HCT116 (cell line): ENCODE data around the gene RBMS1. TPM values are rescaled to one million over a fixed set of nuclear protein-coding genes. Genes with fewer than 3 reads are reported as not detected.

Experiments used
- ATAC-seq: fragments of 200-7000 bp; cut with Tn5 transposase; 2 replicates; pipeline ENCODE4 v1.9.1; 2020; ENCODE audit warnings: mild to moderate bottlenecking, moderate library complexity
- BruUV-seq: library from RNA; stranded (reverse); fragments of 400-500 nt; replicated peaks from 2 replicates; lab custom pipeline; 2021; lab: Mats Ljungman, UMichigan
- CTCF ChIA-PET: fragments of 300-600 bp; sonication (Branson Sonifier 250); formaldehyde crosslinking; loops from one replicate; lab custom pipeline; 2021; ENCODE audit warnings: antibody characterized with exemption; lab: Charles Lee
- POLR2A ChIA-PET: fragments of 300-600, 350-600 bp; sonication (Branson Sonifier 250); formaldehyde crosslinking; loops from one replicate; lab custom pipeline; 2021; ENCODE audit warnings: antibody characterized with exemption; lab: Charles Lee
- RAD21 ChIA-PET, 2 experiments: fragments of 300-600 bp; sonication (Branson Sonifier 250); formaldehyde crosslinking; loops; one replicate each; lab custom pipeline; 2023; ENCODE audit warnings: low total read pairs in 2 of 2; ENCODE audit not compliant: uncharacterized antibody in 2 of 2, unreplicated experiment in 2 of 2, low non-redundant PET in 1 of 2; lab: Charles Lee
- DNase-seq: peaks from one replicate; pipeline ENCODE4 v3.0.0-alpha.2; 2010; ENCODE audit warnings: low read depth, low spot score
- H2AFZ ChIP-seq: fragments of 200-600 bp; shearing (Covaris generic), sonication (generic); 2 replicates; pipeline ENCODE4 v1.6.1; 2017; ENCODE audit warnings: low read depth, mixed run types, mixed read lengths, antibody characterized with exemption, low read length; ENCODE audit not compliant: poor library complexity, severe bottlenecking
- H3K27ac ChIP-seq: 2 replicates; pipeline ENCODE4 v1.5.1; 2012; ENCODE audit warnings: low read depth, low read length
- H3K27me3 ChIP-seq: fragments of 200-600 bp; sonication (generic); 2 replicates; pipeline ENCODE4 v1.6.1; 2016; ENCODE audit warnings: mixed run types, low read length, mixed read lengths; ENCODE audit not compliant: insufficient read depth
- H3K36me3 ChIP-seq, 2 experiments: fragments of 200-500 bp in 1 of 2; fragments of 200-600 bp in 1 of 2; sonication (Bioruptor generic) in 1 of 2; sonication (generic) in 1 of 2; 2 replicates each; pipeline versions ENCODE4 v1.5.1 to v1.6.1; 2014 to 2016; ENCODE audit warnings: low read length in 2 of 2, inconsistent platforms in 1 of 2, mixed read lengths in 1 of 2, mixed run types in 1 of 2; ENCODE audit not compliant: insufficient read depth in 2 of 2, control insufficient read depth in 1 of 2
- H3K4me1 ChIP-seq, 2 experiments: fragments of 200-600 bp in 1 of 2; sonication (generic) in 1 of 2; 2 replicates each; pipeline versions ENCODE4 v1.5.1 to v1.6.1; 2012 to 2017; ENCODE audit warnings: low read length in 2 of 2, inconsistent platforms in 1 of 2, mild to moderate bottlenecking in 1 of 2, mixed read lengths in 1 of 2, mixed run types in 1 of 2, moderate library complexity in 1 of 2; ENCODE audit not compliant: insufficient read depth in 2 of 2, control insufficient read depth in 1 of 2
- H3K4me2 ChIP-seq: fragments of 200-600 bp; sonication (generic); 2 replicates; pipeline ENCODE4 v1.6.1; 2017; ENCODE audit warnings: mixed run types, low read length, mixed read lengths
- H3K4me3 ChIP-seq, 2 experiments: fragments of 200-600 bp in 1 of 2; sonication (generic) in 1 of 2; replicated peaks in 1 of 2; 2 replicates each; pipeline ENCODE4 v1.5.1; 2011 to 2016; ENCODE audit warnings: low read length in 2 of 2, control low read depth in 1 of 2, low read depth in 1 of 2, mild to moderate bottlenecking in 1 of 2, mixed read lengths in 1 of 2, mixed run types in 1 of 2
- H3K79me2 ChIP-seq: fragments of 200-600 bp; sonication (generic); 2 replicates; pipeline ENCODE4 v1.6.1; 2017; ENCODE audit warnings: mild to moderate bottlenecking, mixed run types, low read length, moderate library complexity, mixed read lengths; ENCODE audit not compliant: insufficient read depth
- H3K9ac ChIP-seq: fragments of 200-600 bp; sonication (generic); 2 replicates; pipeline ENCODE4 v1.6.1; 2016; ENCODE audit warnings: low read length, mixed read lengths
- H3K9me2 ChIP-seq: fragments of 200-600 bp; sonication (generic), shearing (Covaris generic); 2 replicates; pipeline ENCODE4 v1.6.1; 2017; ENCODE audit warnings: mixed run types, mild to moderate bottlenecking, moderate library complexity; ENCODE audit not compliant: insufficient read depth
- H3K9me3 ChIP-seq, 2 experiments: fragments of 200-500 bp in 1 of 2; fragments of 200-600 bp in 1 of 2; sonication (Bioruptor generic) in 1 of 2; sonication (generic) in 1 of 2; 2 replicates each; pipeline ENCODE4 v1.6.1; 2014 to 2017; ENCODE audit warnings: low read length in 2 of 2, mixed read lengths in 2 of 2, inconsistent platforms in 1 of 2, low read depth in 1 of 2, mild to moderate bottlenecking in 1 of 2, mixed run types in 1 of 2, moderate library complexity in 1 of 2; ENCODE audit not compliant: control insufficient read depth in 1 of 2, insufficient read depth in 1 of 2
- H4K20me1 ChIP-seq: fragments of 200-600 bp; sonication (generic), shearing (Covaris generic); 2 replicates; pipeline ENCODE4 v1.6.1; 2017; ENCODE audit warnings: mixed run types, mild to moderate bottlenecking, moderate library complexity; ENCODE audit not compliant: insufficient read depth
- ATF3 ChIP-seq: IDR thresholded peaks from 2 replicates; pipeline ENCODE4 v1.6.1; 2012
- CTCF ChIP-seq, 3 experiments: fragments of 200-600 bp in 1 of 3; sonication (generic) in 1 of 3; IDR thresholded peaks in 2 of 3; conservative IDR thresholded peaks in 1 of 3; 2 replicates each; pipeline ENCODE4 v1.5.1; 2012 to 2017; ENCODE audit warnings: low read depth in 2 of 3, low read length in 2 of 3, antibody characterized with exemption in 1 of 3, borderline replicate concordance in 1 of 3, control low read depth in 1 of 3, mild to moderate bottlenecking in 1 of 3, mixed read lengths in 1 of 3, mixed run types in 1 of 3, moderate library complexity in 1 of 3; ENCODE audit not compliant: insufficient read depth in 1 of 3
- EGR1 ChIP-seq: IDR thresholded peaks from 2 replicates; pipeline ENCODE4 v1.6.1; 2012; ENCODE audit warnings: low read depth
- ELF1 ChIP-seq: IDR thresholded peaks from 2 replicates; pipeline ENCODE4 v1.6.1; 2012; ENCODE audit warnings: low read depth, borderline replicate concordance
- EZH2 ChIP-seq: fragments of 200-600 bp; sonication (generic); IDR thresholded peaks from 2 replicates; pipeline ENCODE4 v1.6.1; 2017; ENCODE audit warnings: antibody characterized with exemption, mixed run types
- EZH2phosphoT487 ChIP-seq: fragments of 200-600 bp; IDR thresholded peaks from 2 replicates; pipeline ENCODE4 v1.6.1; 2018; ENCODE audit warnings: antibody characterized with exemption, borderline replicate concordance
- FOSL1 ChIP-seq: IDR thresholded peaks from 2 replicates; pipeline ENCODE4 v1.6.1; 2012; ENCODE audit warnings: low read depth
- JUND ChIP-seq: IDR thresholded peaks from 2 replicates; pipeline ENCODE4 v1.6.1; 2012
- MAX ChIP-seq: IDR thresholded peaks from 2 replicates; pipeline ENCODE4 v1.6.1; 2012
- POLR2A ChIP-seq: IDR thresholded peaks from 2 replicates; pipeline ENCODE4 v1.7.0; 2011; ENCODE audit warnings: borderline replicate concordance; ENCODE audit not compliant: insufficient read depth, insufficient read length; ENCODE audit errors: extremely low read depth
- POLR2AphosphoS5 ChIP-seq: IDR thresholded peaks from 2 replicates; pipeline ENCODE4 v1.6.1; 2011; ENCODE audit warnings: mild to moderate bottlenecking, low read depth, low read length, moderate library complexity
- RAD21 ChIP-seq: IDR thresholded peaks from 2 replicates; pipeline ENCODE4 v1.6.1; 2012; ENCODE audit warnings: low read depth, mild to moderate bottlenecking
- SP1 ChIP-seq: IDR thresholded peaks from 2 replicates; pipeline ENCODE4 v1.6.1; 2012; ENCODE audit warnings: low read depth
- SRF ChIP-seq: IDR thresholded peaks from 2 replicates; pipeline ENCODE4 v1.6.1; 2012; ENCODE audit warnings: low read depth
- TCF7L2 ChIP-seq: IDR thresholded peaks from 2 replicates; pipeline ENCODE4 v1.7.0; 2011; ENCODE audit warnings: borderline replicate concordance, inconsistent platforms; ENCODE audit not compliant: insufficient read depth, insufficient read length; ENCODE audit errors: extremely low read depth
- YY1 ChIP-seq: IDR thresholded peaks from 2 replicates; pipeline ENCODE4 v1.6.1; 2011; ENCODE audit warnings: low read length, low read depth, moderate library complexity, mild to moderate bottlenecking; ENCODE audit not compliant: insufficient replicate concordance; ENCODE audit errors: extremely low read depth
- ZFX ChIP-seq: fragments of 450-650 bp; IDR thresholded peaks from 2 replicates; pipeline ENCODE4 v1.6.1; 2017
- ZNF274 ChIP-seq: fragments of 200-500 bp; sonication (Bioruptor generic); IDR thresholded peaks from 2 replicates; pipeline ENCODE4 v1.6.1; 2014; ENCODE audit warnings: mild to moderate bottlenecking, low read depth, low read length, inconsistent platforms
- intact Hi-C: fragments of 100-400 bp; cut with micrococcal nuclease; formaldehyde crosslinking; loops from 2 replicates; pipeline ENCODE4 v1.10.0; 2022
- total RNA-seq: library from RNA; stranded (reverse); gene quantifications from one replicate; pipeline ENCODE4 v1.2.1, GENCODE V29; 2021; ENCODE audit not compliant: unreplicated experiment
- TF ChIP-seq, protein P1 (sequence below): IDR thresholded peaks from 2 replicates; pipeline ENCODE4 v1.6.1; 2011; ENCODE audit warnings: mild to moderate bottlenecking, low read length, moderate library complexity; ENCODE audit not compliant: insufficient replicate concordance; ENCODE audit errors: extremely low read depth
- TF ChIP-seq, protein P2 (sequence below): IDR thresholded peaks from 2 replicates; pipeline ENCODE4 v1.6.1; 2012; ENCODE audit warnings: low read depth

Gene RBMS1
- total RNA-seq, 1 experiment from 2014 or later = 17.6 TPM

- H2AFZ ChIP-seq = no peak overlapping the region
- no peak overlapping the region for H3K9ac ChIP-seq
- H3K4me3 ChIP-seq = no peak overlapping the region
- no peak overlapping the region for H3K4me2 ChIP-seq
- DNase-seq (no peak), ATAC-seq (no peak)
- no peaks in the 10 kb centered on the region for H3K4me1 ChIP-seq
- intact Hi-C loops = no loop called here
- H3K79me2 ChIP-seq = no peaks in the 10 kb centered on the region
- no peaks in the 10 kb centered on the region for H3K27me3 ChIP-seq
- TF ChIP-seq POLR2A (no peak), EGR1 (no peak), TCF7L2 (no peak), EZH2phosphoT487 (no peak), POLR2AphosphoS5 (no peak), SP1 (no peak), JUND (no peak), MAX (no peak), ATF3 (no peak), RAD21 (no peak), FOSL1 (no peak), ZNF274 (no peak), EZH2 (no peak), ZFX (no peak), YY1 (no peak), SRF (no peak), ELF1 (no peak), CTCF (IDR thresholded peaks at IDR 0.05 in 2 of 3, conservative IDR thresholded peaks at IDR 0.05 in 1 of 3; ENCODE audit: borderline replicate concordance in 1 of 3, insufficient read depth in 1 of 3, low read depth in 2 of 3, low read length in 2 of 3) (no peak)
- TF ChIP-seq, protein P1, sequence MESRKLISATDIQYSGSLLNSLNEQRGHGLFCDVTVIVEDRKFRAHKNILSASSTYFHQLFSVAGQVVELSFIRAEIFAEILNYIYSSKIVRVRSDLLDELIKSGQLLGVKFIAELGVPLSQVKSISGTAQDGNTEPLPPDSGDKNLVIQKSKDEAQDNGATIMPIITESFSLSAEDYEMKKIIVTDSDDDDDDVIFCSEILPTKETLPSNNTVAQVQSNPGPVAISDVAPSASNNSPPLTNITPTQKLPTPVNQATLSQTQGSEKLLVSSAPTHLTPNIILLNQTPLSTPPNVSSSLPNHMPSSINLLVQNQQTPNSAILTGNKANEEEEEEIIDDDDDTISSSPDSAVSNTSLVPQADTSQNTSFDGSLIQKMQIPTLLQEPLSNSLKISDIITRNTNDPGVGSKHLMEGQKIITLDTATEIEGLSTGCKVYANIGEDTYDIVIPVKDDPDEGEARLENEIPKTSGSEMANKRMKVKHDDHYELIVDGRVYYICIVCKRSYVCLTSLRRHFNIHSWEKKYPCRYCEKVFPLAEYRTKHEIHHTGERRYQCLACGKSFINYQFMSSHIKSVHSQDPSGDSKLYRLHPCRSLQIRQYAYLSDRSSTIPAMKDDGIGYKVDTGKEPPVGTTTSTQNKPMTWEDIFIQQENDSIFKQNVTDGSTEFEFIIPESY = no peak
- TF ChIP-seq, protein P2, sequence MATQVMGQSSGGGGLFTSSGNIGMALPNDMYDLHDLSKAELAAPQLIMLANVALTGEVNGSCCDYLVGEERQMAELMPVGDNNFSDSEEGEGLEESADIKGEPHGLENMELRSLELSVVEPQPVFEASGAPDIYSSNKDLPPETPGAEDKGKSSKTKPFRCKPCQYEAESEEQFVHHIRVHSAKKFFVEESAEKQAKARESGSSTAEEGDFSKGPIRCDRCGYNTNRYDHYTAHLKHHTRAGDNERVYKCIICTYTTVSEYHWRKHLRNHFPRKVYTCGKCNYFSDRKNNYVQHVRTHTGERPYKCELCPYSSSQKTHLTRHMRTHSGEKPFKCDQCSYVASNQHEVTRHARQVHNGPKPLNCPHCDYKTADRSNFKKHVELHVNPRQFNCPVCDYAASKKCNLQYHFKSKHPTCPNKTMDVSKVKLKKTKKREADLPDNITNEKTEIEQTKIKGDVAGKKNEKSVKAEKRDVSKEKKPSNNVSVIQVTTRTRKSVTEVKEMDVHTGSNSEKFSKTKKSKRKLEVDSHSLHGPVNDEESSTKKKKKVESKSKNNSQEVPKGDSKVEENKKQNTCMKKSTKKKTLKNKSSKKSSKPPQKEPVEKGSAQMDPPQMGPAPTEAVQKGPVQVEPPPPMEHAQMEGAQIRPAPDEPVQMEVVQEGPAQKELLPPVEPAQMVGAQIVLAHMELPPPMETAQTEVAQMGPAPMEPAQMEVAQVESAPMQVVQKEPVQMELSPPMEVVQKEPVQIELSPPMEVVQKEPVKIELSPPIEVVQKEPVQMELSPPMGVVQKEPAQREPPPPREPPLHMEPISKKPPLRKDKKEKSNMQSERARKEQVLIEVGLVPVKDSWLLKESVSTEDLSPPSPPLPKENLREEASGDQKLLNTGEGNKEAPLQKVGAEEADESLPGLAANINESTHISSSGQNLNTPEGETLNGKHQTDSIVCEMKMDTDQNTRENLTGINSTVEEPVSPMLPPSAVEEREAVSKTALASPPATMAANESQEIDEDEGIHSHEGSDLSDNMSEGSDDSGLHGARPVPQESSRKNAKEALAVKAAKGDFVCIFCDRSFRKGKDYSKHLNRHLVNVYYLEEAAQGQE = no peak
- H4K20me1 ChIP-seq = no peaks in the 10 kb centered on the region
- no peak overlapping the region for H3K27ac ChIP-seq
- H3K9me3 ChIP-seq = no peaks in the 10 kb centered on the region
- H3K9me2 ChIP-seq = no peaks in the 10 kb centered on the region
- POLR2A ChIA-PET = no interaction called here
- RAD21 ChIA-PET = no interaction called here
- no TSS peak for BruUV-seq
- CTCF ChIA-PET = no interaction called here
- no peaks in the 10 kb centered on the region for H3K36me3 ChIP-seq
Measured at GRCh38 chr2:160345071-160345764, 148.4 kb downstream of the RBMS1 start.
